Endothelial cell (in vitro differentiated cells): ENCODE results near the gene GSX1. TPM values are rescaled to one million over a fixed set of nuclear protein-coding genes. Genes with fewer than 3 reads are reported as not detected.

Source experiments
- DNase-seq: peaks from one replicate; pipeline ENCODE4 v3.0.0; 2021; ENCODE audit warnings: low spot score
- H3K27ac Mint-ChIP-seq: one replicate; pipeline ENCODE4 v1.8.0; 2021; ENCODE audit warnings: mixed read lengths, inconsistent platforms; ENCODE audit not compliant: unreplicated experiment
- H3K27me3 Mint-ChIP-seq: one replicate; pipeline ENCODE4 v1.8.0; 2021; ENCODE audit warnings: mild to moderate bottlenecking, moderate library complexity, mixed read lengths, inconsistent platforms; ENCODE audit not compliant: unreplicated experiment
- H3K36me3 Mint-ChIP-seq: one replicate; pipeline ENCODE4 v1.8.0; 2021; ENCODE audit warnings: mild to moderate bottlenecking, low read depth, mixed read lengths, inconsistent platforms; ENCODE audit not compliant: unreplicated experiment
- H3K4me1 Mint-ChIP-seq: one replicate; pipeline ENCODE4 v1.8.0; 2021; ENCODE audit warnings: mild to moderate bottlenecking, mixed read lengths, inconsistent platforms; ENCODE audit not compliant: unreplicated experiment
- H3K4me3 Mint-ChIP-seq: one replicate; pipeline ENCODE4 v1.8.0; 2021; ENCODE audit warnings: mild to moderate bottlenecking, mixed read lengths, inconsistent platforms; ENCODE audit not compliant: unreplicated experiment
- H3K9me3 Mint-ChIP-seq: one replicate; pipeline ENCODE4 v1.8.0; 2021; ENCODE audit warnings: mixed read lengths, inconsistent platforms; ENCODE audit not compliant: unreplicated experiment
- total RNA-seq: library from RNA; stranded (reverse); fragmentation: NEBNext Ultra II Directional; extraction: Animal tissue kit (Norgen Biotek cat#: 25700); gene quantifications from one replicate; pipeline ENCODE4 v1.2.1, GENCODE V29; 2021; ENCODE audit not compliant: unreplicated experiment
- TF ChIP-seq, protein P1 (sequence below): fragments of 200-600 bp; sonication (generic); IDR thresholded peaks from one replicate; pipeline ENCODE4 v1.5.0; 2021; ENCODE audit warnings: antibody characterized with exemption; ENCODE audit not compliant: unreplicated experiment

The GSX1 gene
- total RNA-seq, 1 donor from 2014 or later: not detected

DNA sequence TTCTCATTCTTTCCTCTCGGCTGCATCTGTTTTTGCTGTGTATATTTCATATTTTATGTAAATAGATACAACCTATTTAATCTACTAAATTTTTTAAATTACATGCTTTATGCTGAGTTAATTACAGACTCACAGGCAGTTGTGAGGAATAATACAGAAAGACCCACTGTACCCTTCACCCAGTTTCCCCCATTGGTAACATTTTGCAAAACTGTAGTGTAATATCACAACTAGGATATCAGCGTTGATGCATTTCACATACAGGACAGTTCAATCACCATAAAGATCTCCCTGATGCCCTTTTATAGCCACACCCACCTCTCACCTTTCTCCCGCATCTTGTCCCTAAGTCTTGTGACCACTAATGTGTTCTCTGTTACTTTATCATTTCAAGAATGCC is 43.5 kb downstream of the GSX1 start:
- Mint-ChIP-seq H3K4me1 (peaks cover 4% of the 10 kb centered on the region), H3K4me3 (no peak overlapping the region), H3K9me3 (no peaks in the 10 kb centered on the region), H3K27me3 (no peaks in the 10 kb centered on the region), H3K36me3 (no peaks in the 10 kb centered on the region), H3K27ac (no peak overlapping the region)
- TF ChIP-seq, protein P1, sequence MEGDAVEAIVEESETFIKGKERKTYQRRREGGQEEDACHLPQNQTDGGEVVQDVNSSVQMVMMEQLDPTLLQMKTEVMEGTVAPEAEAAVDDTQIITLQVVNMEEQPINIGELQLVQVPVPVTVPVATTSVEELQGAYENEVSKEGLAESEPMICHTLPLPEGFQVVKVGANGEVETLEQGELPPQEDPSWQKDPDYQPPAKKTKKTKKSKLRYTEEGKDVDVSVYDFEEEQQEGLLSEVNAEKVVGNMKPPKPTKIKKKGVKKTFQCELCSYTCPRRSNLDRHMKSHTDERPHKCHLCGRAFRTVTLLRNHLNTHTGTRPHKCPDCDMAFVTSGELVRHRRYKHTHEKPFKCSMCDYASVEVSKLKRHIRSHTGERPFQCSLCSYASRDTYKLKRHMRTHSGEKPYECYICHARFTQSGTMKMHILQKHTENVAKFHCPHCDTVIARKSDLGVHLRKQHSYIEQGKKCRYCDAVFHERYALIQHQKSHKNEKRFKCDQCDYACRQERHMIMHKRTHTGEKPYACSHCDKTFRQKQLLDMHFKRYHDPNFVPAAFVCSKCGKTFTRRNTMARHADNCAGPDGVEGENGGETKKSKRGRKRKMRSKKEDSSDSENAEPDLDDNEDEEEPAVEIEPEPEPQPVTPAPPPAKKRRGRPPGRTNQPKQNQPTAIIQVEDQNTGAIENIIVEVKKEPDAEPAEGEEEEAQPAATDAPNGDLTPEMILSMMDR: no peak
- DNase-seq: no peak

DNA sequence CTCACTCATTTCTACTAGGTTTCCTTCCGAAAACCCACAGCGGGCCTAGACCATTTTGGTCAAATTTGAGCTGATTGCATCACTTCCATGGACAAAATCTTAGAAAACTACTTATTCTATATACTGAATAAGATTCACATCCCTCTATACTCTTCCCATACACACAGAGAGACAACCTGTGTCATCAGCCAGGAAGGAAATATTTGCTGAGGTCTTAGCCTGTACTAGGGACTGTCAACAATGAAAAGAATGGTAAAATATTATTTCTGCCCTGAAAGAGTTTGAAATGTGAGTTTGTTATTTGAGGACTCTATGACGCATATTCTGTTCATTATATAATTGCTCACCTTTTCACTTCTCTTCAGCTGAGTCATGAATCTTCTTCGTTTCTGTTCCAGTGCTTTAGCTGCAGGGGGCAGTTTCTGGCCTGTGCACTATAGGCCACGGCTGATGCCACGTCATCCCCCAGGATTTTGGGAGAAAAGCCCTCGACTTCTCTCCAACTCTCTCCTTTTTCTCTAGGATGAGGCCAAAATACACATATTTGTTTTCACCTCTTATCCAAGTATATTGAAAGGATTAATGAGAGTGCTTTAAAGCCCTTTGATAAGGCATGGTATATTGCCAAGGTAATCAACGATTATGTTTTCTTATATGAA is 47.7 kb downstream of the GSX1 start:
- no peak overlapping the region for H3K27ac Mint-ChIP-seq
- no peak for DNase-seq
- no peaks in the 10 kb centered on the region for H3K4me1 Mint-ChIP-seq
- no peaks in the 10 kb centered on the region for H3K36me3 Mint-ChIP-seq
- TF ChIP-seq, protein P1: no peak
- H3K27me3 Mint-ChIP-seq: no peaks in the 10 kb centered on the region
- H3K4me3 Mint-ChIP-seq: no peak overlapping the region
- no peaks in the 10 kb centered on the region for H3K9me3 Mint-ChIP-seq

DNA sequence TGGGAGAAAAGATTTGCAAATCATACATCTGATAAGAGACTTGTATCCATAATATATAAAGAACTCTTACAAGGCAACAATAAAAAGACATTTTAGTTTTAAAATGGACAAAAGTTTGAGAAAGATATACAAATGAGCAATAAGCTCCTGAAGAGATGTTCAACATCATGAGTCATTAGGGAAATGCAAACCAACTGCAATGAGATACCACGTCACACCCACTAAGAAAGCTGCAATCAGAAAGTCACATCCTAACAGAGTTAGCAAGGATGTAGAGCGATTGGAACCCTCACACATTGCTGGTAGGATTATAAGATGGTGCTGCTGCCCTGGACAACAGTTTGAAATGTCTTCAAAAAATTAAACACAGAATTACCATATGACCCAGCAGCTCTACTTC is 50.3 kb downstream of the GSX1 start:
- H3K4me1 Mint-ChIP-seq: no peaks in the 10 kb centered on the region
- TF ChIP-seq, protein P1: no peak
- no peak overlapping the region for H3K4me3 Mint-ChIP-seq
- H3K36me3 Mint-ChIP-seq: no peaks in the 10 kb centered on the region
- no peaks in the 10 kb centered on the region for H3K9me3 Mint-ChIP-seq
- DNase-seq: no peak
- H3K27me3 Mint-ChIP-seq: no peaks in the 10 kb centered on the region
- no peak overlapping the region for H3K27ac Mint-ChIP-seq

Other genes with a start within 250 kb of the GSX1 start
- gene LNX2, start 172.0 kb upstream of the GSX1 start, total RNA-seq: 14.0 TPM
- gene POLR1D, start 170.6 kb upstream of the GSX1 start, total RNA-seq: 167 TPM
- gene PDX1, start 127.5 kb downstream of the GSX1 start, total RNA-seq: 0.59 TPM
- 0.33 TPM for gene CDX2, start 176.8 kb downstream of the GSX1 start, total RNA-seq
- not detected for gene URAD, start 196.2 kb downstream of the GSX1 start, total RNA-seq